HUES48 (cell line): ENCODE results near the gene TMEM208.

Experiments used
- H3K27ac ChIP-seq: one replicate; pipeline ENCODE4 v1.7.0; 2013; ENCODE audit warnings: low read depth, low read length, inconsistent platforms
- H3K27me3 ChIP-seq: 2 replicates; pipeline ENCODE4 v1.6.1; 2013; ENCODE audit warnings: mild to moderate bottlenecking, low read length; ENCODE audit not compliant: control insufficient read depth, insufficient read depth
- H3K36me3 ChIP-seq: 2 replicates; pipeline ENCODE4 v1.6.1; 2013; ENCODE audit warnings: low read length; ENCODE audit not compliant: control insufficient read depth, insufficient read depth
- H3K4me1 ChIP-seq: 2 replicates; pipeline ENCODE4 v1.6.1; 2013; ENCODE audit warnings: mild to moderate bottlenecking, low read length; ENCODE audit not compliant: control insufficient read depth, insufficient read depth
- H3K4me3 ChIP-seq: 2 replicates; pipeline ENCODE4 v1.5.1; 2013; ENCODE audit warnings: mild to moderate bottlenecking, low read depth, low read length
- H3K9ac ChIP-seq: 2 replicates; pipeline ENCODE4 v1.6.1; 2013; ENCODE audit warnings: mild to moderate bottlenecking, low read depth, low read length, moderate library complexity
- H3K9me3 ChIP-seq: 2 replicates; pipeline ENCODE4 v1.6.1; 2013; ENCODE audit warnings: low read length; ENCODE audit not compliant: control insufficient read depth, insufficient read depth

Gene TMEM208

GRCh38 chr16:67246756-67247191 lies 19.8 kb downstream of the TMEM208 start:
- Histone ChIP-seq H3K4me1 (peaks cover 26% of the 10 kb centered on the region), H3K9ac (peak overlapping the region; percentile 60; the same call in 1 of the 2 replicates), H3K27ac (peak overlapping the region; percentile 94)

DNA sequence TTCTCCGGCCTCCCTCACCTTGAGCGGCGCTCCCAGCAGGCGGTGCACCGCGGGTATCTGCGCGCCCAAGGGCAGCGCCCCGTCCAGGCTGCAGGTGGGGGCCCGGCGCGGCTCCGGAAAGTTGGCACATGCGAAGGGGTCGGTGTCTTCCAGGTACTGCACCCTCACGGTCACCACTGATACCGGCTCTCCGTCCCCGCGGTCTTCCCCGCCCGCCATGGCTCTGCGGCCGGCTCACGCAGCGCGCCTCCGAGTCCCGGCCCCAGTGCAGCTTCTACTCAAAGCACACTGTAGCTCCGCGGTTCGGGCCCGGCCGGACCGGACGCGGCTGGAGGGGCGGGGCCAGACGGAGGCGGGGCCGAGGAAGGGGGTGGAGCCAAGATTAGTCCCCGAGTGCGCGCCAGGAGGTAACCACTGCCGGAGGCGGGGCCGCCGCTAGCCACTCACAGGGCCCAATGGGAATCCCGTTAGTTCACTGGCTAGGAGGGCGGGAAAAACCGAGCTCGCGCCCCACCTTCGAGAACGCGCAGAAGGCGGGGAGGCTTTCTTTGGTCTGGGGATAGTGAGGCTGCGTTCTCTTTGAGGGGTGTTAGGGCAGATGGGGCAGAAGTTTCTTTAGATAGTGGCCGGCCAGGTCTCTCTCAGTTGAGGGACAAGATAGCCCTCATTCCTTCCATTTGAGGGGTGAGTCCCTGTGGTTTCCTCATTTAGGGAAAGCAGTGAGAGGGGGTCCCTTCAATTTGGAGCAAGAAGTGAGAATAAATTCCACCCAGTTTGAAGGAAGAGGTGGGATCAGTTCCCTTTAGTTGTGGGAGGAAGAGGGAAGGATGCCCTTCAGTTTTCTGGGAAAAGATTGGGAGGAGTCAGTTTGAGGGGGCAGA lies 20.5 kb downstream of the TMEM208 start, which contains the start of gene FHOD1:
Gene FHOD1 (minus strand): TSS at position 290 of the 881 bp plus-strand sequence. CDS start 71 bp downstream, at position 219.
- Histone ChIP-seq H3K27me3 (peaks cover 26% of the 10 kb centered on the region), H3K9me3 (no peaks in the 10 kb centered on the region), H3K9ac (peak within 1 kb of the TSS; percentile 71), H3K4me3 (peak within 1 kb of the TSS; percentile 86), H3K27ac (peak within 1 kb of the TSS; percentile 94), H3K4me1 (peaks cover 25% of the 10 kb centered on the region), H3K36me3 (no peaks in the 10 kb centered on the region)

More at GRCh38 chr16:67246756-67247191, 19.8 kb downstream of the TMEM208 start:
- Histone ChIP-seq H3K27me3 (peaks cover 26% of the 10 kb centered on the region), H3K4me3 (peak overlapping the region; percentile 86), H3K36me3 (no peaks in the 10 kb centered on the region; the same call in 1 of the 2 replicates), H3K9me3 (no peaks in the 10 kb centered on the region)

DNA sequence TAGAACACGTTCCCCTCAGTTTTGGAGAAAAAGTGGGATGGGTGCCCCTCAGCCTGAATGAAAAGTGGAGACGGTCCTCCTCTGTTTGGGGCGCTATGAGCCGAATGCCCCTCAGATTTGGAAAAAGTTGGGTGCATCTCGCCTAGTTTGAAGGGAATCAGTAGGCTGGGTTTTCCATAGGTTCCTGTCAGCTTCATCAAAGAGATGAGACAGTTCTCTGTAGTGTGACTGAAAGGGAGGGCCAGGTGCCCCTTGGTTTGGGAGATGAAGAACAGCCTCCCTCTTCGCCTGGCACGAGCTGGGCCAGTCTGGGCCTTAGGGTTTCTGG lies 21.1 kb downstream of the TMEM208 start:
- H3K4me3 ChIP-seq: peak overlapping the region; percentile 73
- H3K27ac ChIP-seq: no peak overlapping the region
- H3K27me3 ChIP-seq: peaks cover 26% of the 10 kb centered on the region
- peaks cover 25% of the 10 kb centered on the region for H3K4me1 ChIP-seq
- no peaks in the 10 kb centered on the region for H3K9me3 ChIP-seq
- no peak overlapping the region for H3K9ac ChIP-seq
- 0 out of 2 replicates have a peak, but pooled peaks cover 4% of the 10 kb centered on the region for H3K36me3 ChIP-seq

- H3K27ac ChIP-seq: no peak within 1 kb of the TSS
- H3K9me3 ChIP-seq: no peaks in the 10 kb centered on the region
- H3K4me3 ChIP-seq: peak within 1 kb of the TSS; percentile 73
- H3K36me3 ChIP-seq: 0 out of 2 replicates have a peak, but pooled peaks cover 4% of the 10 kb centered on the region
- peak within 1 kb of the TSS; percentile 7; the same call in 1 of the 2 replicates for H3K9ac ChIP-seq
- peaks cover 25% of the 10 kb centered on the region for H3K4me1 ChIP-seq
- H3K27me3 ChIP-seq: peaks cover 26% of the 10 kb centered on the region
Measured at GRCh38 chr16:67248401-67249177, 21.7 kb downstream of the TMEM208 start, which contains the start of gene SLC9A5. Gene SLC9A5 (plus strand): TSS chr16:67248979. CDS start chr16:67249015, 36 bp downstream.

DNA sequence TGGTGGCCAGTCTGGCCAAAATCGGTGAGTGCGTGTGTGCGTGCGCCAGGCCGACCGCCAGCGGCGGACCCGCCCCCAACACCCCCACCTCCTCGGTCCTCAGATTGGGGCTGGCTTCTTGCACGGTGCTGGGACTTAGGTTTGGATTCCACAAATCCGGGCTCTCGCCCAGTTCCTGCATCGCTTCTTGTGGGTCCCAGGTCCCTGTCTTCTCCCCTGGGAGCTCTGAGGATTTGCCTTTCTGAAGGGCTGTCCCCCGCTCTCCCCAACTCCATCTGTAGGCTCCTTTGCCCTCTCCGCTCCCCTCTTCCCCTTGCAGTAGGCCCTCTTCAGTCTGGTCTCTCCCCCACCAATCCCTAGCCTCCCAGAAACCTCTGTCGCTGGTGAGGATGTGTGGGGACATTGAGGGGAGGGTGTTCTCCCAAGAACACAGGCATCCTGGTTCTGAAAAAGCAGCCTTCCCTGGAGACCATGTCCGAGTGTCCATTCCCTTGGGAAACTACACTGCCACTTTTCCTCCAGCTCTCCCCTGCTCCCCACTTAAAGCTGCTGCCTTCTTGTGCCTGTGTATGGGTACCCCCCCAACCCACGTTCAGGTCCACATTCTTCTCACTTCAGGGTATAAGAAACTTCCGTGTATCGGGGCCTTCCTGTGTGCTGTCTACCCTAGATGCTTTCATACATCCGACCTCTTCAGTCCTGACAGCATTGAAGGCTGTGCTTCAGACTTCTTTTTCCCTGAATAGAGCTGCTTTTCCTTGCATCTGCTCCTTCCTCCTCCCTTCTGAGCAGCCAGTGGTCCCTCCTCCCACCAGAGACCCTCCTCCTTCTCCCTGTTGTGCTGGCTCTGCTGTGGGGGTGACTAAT lies 22.5 kb downstream of the TMEM208 start:
- Histone ChIP-seq H3K4me1 (peaks cover 25% of the 10 kb centered on the region), H3K27me3 (peaks cover 26% of the 10 kb centered on the region), H3K9me3 (no peaks in the 10 kb centered on the region), H3K9ac (peak overlapping the region; percentile 7; the same call in 1 of the 2 replicates), H3K36me3 (0 out of 2 replicates have a peak, but pooled peaks cover 4% of the 10 kb centered on the region), H3K4me3 (peak overlapping the region; percentile 73), H3K27ac (no peak overlapping the region)

DNA sequence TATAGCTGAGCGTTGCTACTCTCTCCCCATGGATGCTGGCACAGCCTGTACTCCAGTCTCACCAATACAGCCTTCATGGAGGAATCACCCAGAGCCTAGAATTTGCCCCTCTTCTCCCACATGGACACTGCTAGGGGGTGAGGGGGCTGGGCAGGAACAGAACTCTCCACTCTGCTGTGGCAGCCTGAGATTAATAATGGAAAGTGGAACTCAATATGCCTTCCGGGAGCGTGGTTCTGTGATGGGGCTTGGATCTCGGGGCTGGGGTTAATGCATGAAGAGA lies 23.1 kb downstream of the TMEM208 start:
- Histone ChIP-seq H3K27ac (no peak overlapping the region), H3K27me3 (peaks cover 26% of the 10 kb centered on the region), H3K4me1 (peaks cover 22% of the 10 kb centered on the region), H3K9me3 (no peaks in the 10 kb centered on the region), H3K4me3 (no peak overlapping the region), H3K9ac (no peak overlapping the region), H3K36me3 (peaks cover 8% of the 10 kb centered on the region; the same call in 1 of the 2 replicates)

DNA sequence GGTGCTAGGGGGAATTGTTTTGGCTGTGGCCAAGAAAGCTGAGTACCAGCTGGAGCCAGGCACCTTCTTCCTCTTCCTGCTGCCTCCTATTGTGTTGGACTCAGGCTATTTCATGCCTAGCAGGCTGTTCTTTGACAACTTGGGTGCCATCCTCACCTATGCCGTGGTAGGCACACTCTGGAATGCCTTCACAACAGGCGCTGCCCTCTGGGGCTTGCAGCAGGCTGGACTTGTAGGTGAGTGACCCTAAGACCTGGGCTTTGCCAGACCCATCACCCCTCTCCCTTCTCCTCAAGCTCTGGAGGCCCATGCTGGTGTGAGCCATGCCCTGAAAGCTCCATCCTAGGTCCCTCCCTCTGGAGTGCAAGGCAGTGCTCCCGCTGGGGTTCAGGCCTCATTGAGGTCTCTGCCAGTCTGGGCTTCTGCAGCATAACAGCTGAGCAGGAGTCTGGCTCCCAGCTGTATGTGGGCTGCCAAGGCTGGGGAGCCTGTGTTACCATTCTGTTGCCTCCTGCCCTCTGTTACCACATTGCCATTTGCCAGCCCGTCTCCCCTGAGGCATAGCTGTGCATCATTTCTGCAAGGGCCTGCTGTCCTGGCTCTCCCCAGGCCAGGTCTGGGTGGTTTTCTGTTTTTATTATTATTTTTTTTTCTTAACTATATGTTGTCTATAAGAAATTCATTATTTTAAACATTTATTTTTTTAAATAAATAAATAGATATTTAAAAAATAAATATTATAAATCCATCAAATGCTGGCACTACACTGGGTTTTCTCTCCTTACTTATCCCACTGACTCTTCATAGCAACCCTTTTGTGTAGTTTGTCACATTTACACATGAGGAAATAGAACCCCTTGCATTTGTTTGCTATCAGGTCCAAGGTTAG lies 25.9 kb downstream of the TMEM208 start:
- Histone ChIP-seq H3K4me1 (peaks cover 10% of the 10 kb centered on the region), H3K27me3 (peaks cover 24% of the 10 kb centered on the region), H3K9ac (no peak overlapping the region), H3K36me3 (peaks cover 12% of the 10 kb centered on the region; the same call in 1 of the 2 replicates), H3K9me3 (no peaks in the 10 kb centered on the region), H3K4me3 (no peak overlapping the region), H3K27ac (no peak overlapping the region)

GRCh38 chr16:67254801-67255552 lies 28.0 kb downstream of the TMEM208 start:
- Histone ChIP-seq H3K4me3 (no peak overlapping the region), H3K27ac (no peak overlapping the region), H3K27me3 (peaks cover 8% of the 10 kb centered on the region), H3K9me3 (no peaks in the 10 kb centered on the region), H3K36me3 (peaks cover 12% of the 10 kb centered on the region; the same call in 1 of the 2 replicates), H3K4me1 (no peaks in the 10 kb centered on the region), H3K9ac (no peak overlapping the region)

DNA sequence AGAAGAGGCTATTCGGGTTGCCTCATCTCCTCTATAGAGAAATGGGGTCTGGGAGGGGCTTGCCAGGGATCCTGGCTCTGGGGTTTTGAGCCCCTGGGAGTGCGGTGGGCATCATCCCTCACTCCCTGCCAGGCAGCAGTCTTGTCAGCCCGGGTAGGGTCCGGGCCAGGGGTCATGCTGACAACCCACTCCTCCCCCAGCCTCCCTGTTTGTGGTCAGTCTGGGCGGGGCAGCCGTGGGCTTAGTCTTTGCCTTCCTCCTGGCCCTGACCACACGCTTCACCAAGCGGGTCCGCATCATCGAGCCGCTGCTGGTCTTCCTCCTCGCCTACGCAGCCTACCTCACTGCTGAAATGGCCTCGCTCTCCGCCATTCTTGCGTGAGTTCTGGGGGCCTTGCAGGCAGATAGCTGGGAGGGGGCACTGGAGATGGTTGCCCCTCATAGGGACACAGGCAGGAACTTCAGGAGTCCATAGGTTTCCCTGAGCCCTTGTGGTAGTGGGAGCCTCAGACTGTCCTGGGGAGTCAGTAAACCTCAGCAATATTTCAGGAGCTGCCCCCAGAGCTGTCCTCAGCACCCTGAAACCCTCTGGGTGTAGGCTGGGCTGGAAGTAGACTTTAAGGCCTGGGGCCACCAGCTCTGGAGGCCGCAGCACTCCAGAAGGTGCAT lies 28.8 kb downstream of the TMEM208 start:
- Histone ChIP-seq H3K9me3 (no peaks in the 10 kb centered on the region), H3K36me3 (peaks cover 12% of the 10 kb centered on the region; the same call in 1 of the 2 replicates), H3K27me3 (peaks cover under 1% of the 10 kb centered on the region; the same call in 1 of the 2 replicates), H3K4me3 (no peak overlapping the region), H3K9ac (no peak overlapping the region), H3K4me1 (no peaks in the 10 kb centered on the region), H3K27ac (no peak overlapping the region)
